HG03521 (cell line): ENCODE data around the gene CD7.

Source experiments
- ATAC-seq: cut with Tn5 transposase; IDR thresholded peaks from one replicate; pipeline ENCODE4 v1.9.1; 2021; ENCODE audit warnings: mild to moderate bottlenecking, moderate library complexity; ENCODE audit not compliant: unreplicated experiment

The CD7 gene

DNA sequence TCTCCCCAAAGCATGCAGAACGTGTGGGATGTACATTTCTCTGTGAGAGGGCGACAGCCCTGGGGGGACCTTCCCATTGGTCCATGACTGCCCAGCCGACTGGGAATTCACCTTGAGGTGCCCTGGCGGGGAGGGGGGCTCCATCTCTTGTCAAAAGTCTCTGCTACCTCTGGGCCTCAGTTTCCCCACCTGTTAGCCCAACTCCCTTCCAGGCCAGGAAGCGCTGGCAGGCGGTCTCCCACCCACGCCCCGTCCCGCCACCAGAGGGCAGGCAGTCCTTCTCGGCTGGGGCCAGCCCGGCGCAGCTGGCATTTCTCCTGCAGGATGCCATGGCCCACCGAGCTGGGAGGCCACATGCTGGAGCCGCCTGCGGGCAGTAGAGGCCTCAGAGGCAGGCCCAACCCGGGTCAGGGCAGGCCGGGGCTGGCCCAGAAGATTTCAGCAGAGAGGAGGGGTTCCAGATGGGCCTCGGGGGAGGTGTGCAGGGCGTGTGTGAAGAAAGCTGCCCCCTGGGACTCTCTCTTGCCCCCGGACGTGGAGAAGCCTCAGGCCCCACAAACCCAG lies 16.6 kb downstream of the CD7 start:
- ATAC-seq = no peak

GRCh38 chr17:82300228-82300627 lies 17.2 kb downstream of the CD7 start:
- ATAC-seq = no peak

GRCh38 chr17:82299452-82299851 lies 18.0 kb downstream of the CD7 start:
- ATAC-seq = no peak

- no peak for ATAC-seq
These were observed 18.6 kb downstream of the CD7 start for GRCh38 chr17:82298538-82299421.

- ATAC-seq = peak; percentile 35
These were observed 19.5 kb downstream of the CD7 start for GRCh38 chr17:82297714-82298537.

DNA sequence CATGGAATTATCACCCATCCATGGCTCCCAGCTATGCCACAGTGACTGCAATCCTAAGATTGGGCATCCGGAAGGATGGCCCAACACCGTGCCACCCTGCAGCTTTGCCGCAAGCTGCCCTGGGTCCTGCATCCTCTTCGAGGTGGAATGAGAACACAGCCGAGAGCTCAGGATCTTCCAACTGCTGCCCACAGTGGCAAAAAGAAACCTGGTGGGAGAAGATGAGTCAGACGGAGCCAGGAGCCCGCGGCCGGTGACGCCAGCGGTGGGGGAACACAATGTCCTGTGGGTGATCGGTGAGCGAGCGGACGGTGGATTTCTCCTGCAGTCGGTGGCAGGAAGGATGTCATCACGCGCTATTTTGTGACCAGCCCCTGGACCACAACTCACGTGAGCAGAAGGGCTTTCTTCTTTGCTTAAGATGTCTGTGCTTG lies 20.1 kb downstream of the CD7 start:
- ATAC-seq = no peak

DNA sequence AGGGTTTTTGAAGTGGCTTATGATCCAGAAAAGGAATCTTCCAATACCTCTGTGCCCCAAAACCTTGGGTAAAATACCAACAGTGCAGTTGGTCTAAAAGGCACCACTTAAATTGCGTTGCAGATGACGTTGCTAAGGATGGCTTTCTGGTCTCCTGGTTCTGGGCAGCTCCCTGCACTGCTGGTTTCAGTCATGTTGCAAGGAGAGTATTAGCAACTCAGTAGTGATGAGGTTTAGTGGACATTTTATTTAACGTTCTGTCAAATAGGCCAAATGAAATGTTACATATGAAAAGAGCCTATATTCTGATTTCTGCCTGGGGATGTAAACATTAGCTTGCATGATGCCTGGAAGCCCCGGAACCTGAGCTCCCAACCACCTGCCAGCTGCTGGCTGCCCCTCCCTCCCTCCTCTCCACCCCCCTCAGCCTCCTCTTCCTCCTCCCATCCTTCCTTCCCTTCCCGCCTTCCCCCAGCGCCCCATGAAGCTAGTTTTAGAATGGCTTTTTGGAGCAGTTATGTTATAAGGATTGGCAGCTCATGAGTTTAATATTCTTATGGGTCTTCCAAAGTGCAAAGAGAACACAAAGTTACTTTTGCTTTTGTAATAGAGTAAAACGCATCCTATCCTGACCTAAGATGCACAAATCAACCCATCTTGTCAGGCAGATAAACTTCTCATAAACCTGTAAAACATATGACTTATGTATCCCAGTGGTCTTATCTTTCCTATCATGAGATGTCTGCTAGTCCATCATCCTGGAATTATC lies 20.7 kb downstream of the CD7 start:
- no peak for ATAC-seq

DNA sequence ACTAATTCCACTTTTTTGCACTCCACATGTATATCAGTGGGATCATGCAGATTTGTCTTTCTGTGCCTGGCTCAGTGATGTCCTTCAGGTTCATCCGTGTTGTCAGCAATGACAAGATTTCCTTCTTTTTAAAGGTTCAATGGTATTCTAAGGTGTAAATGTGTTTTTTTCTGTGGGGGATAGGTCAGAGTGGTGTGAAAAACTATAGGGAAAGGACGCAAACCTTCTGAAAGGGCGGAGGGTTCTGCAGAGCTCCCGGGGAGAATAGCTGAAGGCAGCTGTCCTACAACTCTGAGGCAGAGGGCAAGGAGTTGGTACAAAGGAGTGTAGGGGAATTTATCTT lies 22.0 kb downstream of the CD7 start:
- no peak for ATAC-seq

GRCh38 chr17:82294064-82294773 lies 23.2 kb downstream of the CD7 start:
- no peak for ATAC-seq

- peak; percentile 96 for ATAC-seq
These were observed 24.9 kb downstream of the CD7 start for GRCh38 chr17:82292251-82293154.

DNA sequence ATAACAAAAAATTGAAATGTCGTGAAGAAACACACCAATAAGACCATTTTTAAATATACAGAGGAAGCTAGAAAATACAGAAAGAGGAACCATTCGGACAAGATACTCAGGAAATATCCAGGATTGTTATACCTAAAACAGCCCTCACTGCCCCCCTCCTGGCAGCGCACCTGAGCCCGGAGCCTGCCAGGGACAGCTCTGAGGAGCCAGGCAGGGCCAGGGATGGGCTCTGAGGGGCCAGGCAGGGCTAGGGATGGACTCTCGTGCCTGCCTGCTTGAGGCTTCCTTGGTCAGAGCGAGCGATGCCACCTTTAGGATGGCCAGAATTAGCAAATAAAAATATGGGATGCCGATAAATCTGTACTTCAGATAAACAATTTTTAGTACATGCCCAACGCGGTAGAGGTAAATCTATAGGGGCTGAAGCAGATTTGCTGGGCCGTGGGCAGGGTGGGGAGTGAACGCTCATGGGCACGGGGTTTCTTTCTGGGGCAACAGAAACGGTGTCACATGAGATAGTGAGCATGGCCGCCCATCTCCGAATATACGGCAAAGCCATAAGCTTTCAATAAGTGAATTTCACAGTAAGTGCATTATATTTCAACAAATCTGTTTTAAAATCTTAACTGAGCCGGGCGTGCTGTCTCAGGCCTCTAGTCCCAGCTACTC lies 25.7 kb downstream of the CD7 start:
- ATAC-seq = no peak

- no peak for ATAC-seq
These were observed 29.3 kb downstream of the CD7 start for GRCh38 chr17:82287868-82288801.

- ATAC-seq = no peak
These were observed 30.2 kb downstream of the CD7 start for GRCh38 chr17:82287013-82287867.

DNA sequence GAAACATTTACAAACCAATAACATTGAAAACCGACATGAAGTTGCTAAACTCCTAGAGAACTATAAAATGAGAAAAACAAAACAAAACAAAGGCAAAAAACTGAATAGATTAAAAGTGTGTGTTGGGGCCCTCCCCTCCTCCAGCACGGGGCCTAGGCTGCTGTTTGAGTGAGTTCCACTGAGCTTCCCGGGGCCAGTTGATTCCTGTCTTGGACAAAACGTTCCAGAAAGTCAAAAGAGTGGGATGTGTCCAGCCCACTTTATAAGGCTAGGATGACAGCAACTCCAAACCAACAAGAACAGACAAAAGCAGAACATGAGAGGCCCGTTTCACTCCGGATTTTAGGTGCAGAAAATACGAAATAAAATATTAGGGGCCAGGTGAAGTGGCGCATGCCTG lies 32.3 kb downstream of the CD7 start:
- ATAC-seq = no peak

DNA sequence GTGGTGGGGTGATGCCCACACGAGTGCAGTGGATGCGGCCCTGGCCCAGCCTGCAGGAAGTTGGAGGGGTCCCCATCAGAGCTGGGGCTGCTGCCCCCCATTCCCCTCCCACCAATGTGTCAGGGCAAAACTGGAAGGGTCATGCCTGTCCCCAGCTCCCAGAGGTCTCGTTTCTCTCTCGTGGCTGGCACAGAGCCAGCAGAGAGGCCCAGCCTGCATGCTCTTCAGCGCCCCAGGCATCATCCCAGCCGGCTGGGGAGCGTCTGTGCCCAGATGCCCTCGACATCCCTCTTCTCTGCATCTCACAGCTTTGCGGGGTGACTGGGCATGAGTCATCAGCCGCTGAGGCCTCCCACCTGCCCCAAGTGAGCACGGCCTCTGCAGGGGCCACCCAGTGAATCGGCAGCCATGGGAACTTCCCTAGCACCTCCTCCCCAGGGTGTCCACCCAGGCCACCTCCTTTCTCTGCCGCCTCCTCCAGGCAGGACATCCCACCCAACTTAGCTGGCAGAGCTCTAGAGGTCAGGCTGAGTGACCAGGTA lies 34.1 kb downstream of the CD7 start:
- no peak for ATAC-seq
